ENCODE measurements around the gene PLXNB2.
A peak's percentile ranks its signal among the peaks of the same experiment; 100 is the strongest.

Gene PLXNB2

GRCh38 chr22:50293441-50294318 is 13.8 kb downstream of the PLXNB2 start:
- no peak overlapping the region for H3K27ac ChIP-seq (ENCODE audit: extremely low read depth, low read depth, low read length)
- H3K36me3 ChIP-seq (ENCODE audit: control insufficient read depth in 2 of 2, insufficient read depth in 1 of 2, low read length in 2 of 2): peaks cover 0 to 57% of the 10 kb centered on the region in 2 experiments; a peak in 2 of 3 replicates
- H3K4me1 ChIP-seq (ENCODE audit: control insufficient read depth, insufficient read depth, low read length): no peaks in the 10 kb centered on the region
- ChIA-PET POLR2A (interaction anchor here (0.9 to 3.3 kb wide), 5 partner anchors 9 to 214 kb away, joined by 3 to 37 read pairs (median 6); partner anchors contain the start of genes LMF2, NCAPH2 and PLXNB2), CTCF (interaction anchor here (0.6 to 2.6 kb wide), 8 partner anchors 9 to 402 kb away, joined by 3 to 14 read pairs (median 4); partner anchors contain the start of gene DENND6B)
- TF ChIP-seq EGR2 (tag by site-specific recombination; IDR thresholded peaks at IDR 0.05; ENCODE audit: low read depth) (peak; percentile 65), ZFHX2 (tag by site-specific recombination; conservative IDR thresholded peaks at IDR 0.05) (peak; percentile 84), ZNF664 (tag by site-specific recombination; IDR thresholded peaks at IDR 0.05) (0 out of 2 replicates have a peak, but pooled peaks have one; percentile 27), ZNF785 (tag by site-specific recombination; IDR thresholded peaks at IDR 0.05) (no peak), ZIC2 (tag by site-specific recombination; IDR thresholded peaks at IDR 0.05) (peak; percentile 69), GLIS1 (tag by site-specific recombination; IDR thresholded peaks at IDR 0.05) (peak; percentile 11; the same call in 1 of the 2 replicates), ZNF600 (tag by site-specific recombination; IDR thresholded peaks at IDR 0.05) (no peak)
- H3K4me3 ChIP-seq (ENCODE audit: low read depth, low read length): no peak overlapping the region
- no peaks in the 10 kb centered on the region for H3K9me3 ChIP-seq (ENCODE audit: control insufficient read depth, insufficient read depth, low read depth, low read length)

GRCh38 chr22:50292643-50293440 is 14.6 kb downstream of the PLXNB2 start:
- ChIA-PET POLR2A (interaction anchor here (0.6 to 3.3 kb wide), 6 partner anchors 9 to 330 kb away, joined by 3 to 37 read pairs (median 6); partner anchors contain the start of genes LMF2, NCAPH2 and PLXNB2), CTCF (interaction anchor here (0.6 to 2.6 kb wide), 5 partner anchors 17 to 50 kb away, joined by 3 to 14 read pairs (median 3); no protein-coding TSS in a partner anchor)
- Histone ChIP-seq H3K9me3 (ENCODE audit: control insufficient read depth, insufficient read depth, low read depth, low read length) (no peaks in the 10 kb centered on the region), H3K4me3 (ENCODE audit: low read depth, low read length) (no peak overlapping the region), H3K36me3 (ENCODE audit: control insufficient read depth in 2 of 2, insufficient read depth in 1 of 2, low read length in 2 of 2) (peaks cover 0 to 65% of the 10 kb centered on the region in 2 experiments; a peak in 2 of 3 replicates), H3K27ac (ENCODE audit: extremely low read depth, low read depth, low read length) (no peak overlapping the region), H3K4me1 (ENCODE audit: control insufficient read depth, insufficient read depth, low read length) (no peaks in the 10 kb centered on the region)
- TF ChIP-seq HIC1 (tag by site-specific recombination; IDR thresholded peaks at IDR 0.05) (peak; percentile 10; the same call in 1 of the 2 replicates), ZNF776 (tag by site-specific recombination; IDR thresholded peaks at IDR 0.05; ENCODE audit: borderline replicate concordance) (no peak)

GRCh38 chr22:50289942-50290630 is 17.4 kb downstream of the PLXNB2 start:
- peaks cover 0 to 84% of the 10 kb centered on the region in 2 experiments; a peak in 1 of 3 replicates for H3K36me3 ChIP-seq (ENCODE audit: control insufficient read depth in 2 of 2, insufficient read depth in 1 of 2, low read length in 2 of 2)
- H3K4me3 ChIP-seq (ENCODE audit: low read depth, low read length): no peak overlapping the region
- H3K9me3 ChIP-seq (ENCODE audit: control insufficient read depth, insufficient read depth, low read depth, low read length): no peaks in the 10 kb centered on the region
- H3K4me1 ChIP-seq (ENCODE audit: control insufficient read depth, insufficient read depth, low read length): no peaks in the 10 kb centered on the region
- POLR2A ChIA-PET: interaction anchor here (1.3 kb wide), 1 partner anchor 17 kb away, joined by 5 read pairs; the partner anchor contains the start of gene PLXNB2
- H3K27ac ChIP-seq (ENCODE audit: extremely low read depth, low read depth, low read length): no peak overlapping the region
- TF ChIP-seq ZNF664 (tag by site-specific recombination; IDR thresholded peaks at IDR 0.05): no peak
- no peak for TF ChIP-seq ZNF157 (tag by site-specific recombination; IDR thresholded peaks at IDR 0.05)
- no peak for TF ChIP-seq ZNF155 (tag by site-specific recombination; IDR thresholded peaks at IDR 0.05)
- no peak for TF ChIP-seq TRIM28 (IDR thresholded peaks at IDR 0.05; ENCODE audit: borderline replicate concordance, low read length)
- no peak for TF ChIP-seq ZNF837 (tag by site-specific recombination; IDR thresholded peaks at IDR 0.05)
- no peak for TF ChIP-seq ZNF239 (tag by site-specific recombination; IDR thresholded peaks at IDR 0.05)
- no peak for TF ChIP-seq TCF7L2 (IDR thresholded peaks at IDR 0.05; ENCODE audit: borderline replicate concordance, low read depth, low read length)
- TF ChIP-seq ZNF660 (tag by site-specific recombination; IDR thresholded peaks at IDR 0.05): no peak
- no peak for TF ChIP-seq ZNF571 (tag by site-specific recombination; IDR thresholded peaks at IDR 0.05)
- TF ChIP-seq ZNF121 (tag by site-specific recombination; IDR thresholded peaks at IDR 0.05): no peak
- TF ChIP-seq ZNF280D (tag by site-specific recombination; IDR thresholded peaks at IDR 0.05): no peak
- no peak for TF ChIP-seq ZSCAN16 (tag by site-specific recombination; IDR thresholded peaks at IDR 0.05)
- no peak for TF ChIP-seq ZNF785 (tag by site-specific recombination; IDR thresholded peaks at IDR 0.05)
- CTCF ChIA-PET: interaction anchor here (1.0 kb wide), 1 partner anchor 13 kb away, joined by 4 read pairs; no protein-coding TSS in a partner anchor

Measured in HEK293 (cell line).